ENCODE data around the gene TIE1. TPM values are rescaled to one million over a fixed set of nuclear protein-coding genes. Genes with fewer than 3 reads are reported as not detected.

TIE1 gene
- total RNA-seq, 3 donors from 2014 or later (not counting 1 experiment from before 2014, with no cell fraction given): 4.5 to 10.7 (median 6.7) TPM

DNA sequence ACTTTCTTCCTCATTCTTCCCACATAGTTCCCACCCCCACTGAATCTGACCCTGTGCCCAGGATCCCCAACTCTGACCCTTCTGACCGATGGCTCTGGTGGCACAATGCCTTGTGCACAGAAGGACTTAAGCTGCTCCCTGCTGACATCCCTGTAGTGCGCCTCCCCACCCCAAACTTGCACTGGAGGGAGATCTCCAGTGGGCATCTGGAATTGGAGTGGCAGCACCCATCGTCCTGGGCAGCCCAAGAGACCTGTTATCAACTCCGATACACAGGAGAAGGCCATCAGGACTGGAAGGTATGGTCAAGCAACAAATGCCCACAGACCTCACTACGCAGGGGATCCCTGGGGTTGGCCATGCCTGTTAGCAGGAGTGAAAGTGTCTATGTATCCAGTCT is 45.9 kb downstream of the TIE1 start:
- peaks cover 7 to 8% of the 10 kb centered on the region in 2 donors for H3K4me1 Mint-ChIP-seq
- no peaks in the 10 kb centered on the region for H3K27me3 Mint-ChIP-seq (ENCODE audit: low read depth in 2 of 2)
- ATAC-seq (no peak), DNase-seq (no peak)
- Histone ChIP-seq H3K4me1 (ENCODE audit: control insufficient read depth, insufficient read depth, low read length) (peaks cover 4% of the 10 kb centered on the region), H3K27ac (ENCODE audit: low read length) (no peak overlapping the region), H3K4me3 (ENCODE audit: low read length) (no peak overlapping the region), H3K27me3 (ENCODE audit: control insufficient read depth, insufficient read depth, low read length) (no peaks in the 10 kb centered on the region), H3K36me3 (ENCODE audit: control insufficient read depth, insufficient read depth, low read length) (no peaks in the 10 kb centered on the region), H3K9me3 (ENCODE audit: control insufficient read depth, insufficient read depth, low read length) (no peaks in the 10 kb centered on the region)
- TF ChIP-seq, protein P1, sequence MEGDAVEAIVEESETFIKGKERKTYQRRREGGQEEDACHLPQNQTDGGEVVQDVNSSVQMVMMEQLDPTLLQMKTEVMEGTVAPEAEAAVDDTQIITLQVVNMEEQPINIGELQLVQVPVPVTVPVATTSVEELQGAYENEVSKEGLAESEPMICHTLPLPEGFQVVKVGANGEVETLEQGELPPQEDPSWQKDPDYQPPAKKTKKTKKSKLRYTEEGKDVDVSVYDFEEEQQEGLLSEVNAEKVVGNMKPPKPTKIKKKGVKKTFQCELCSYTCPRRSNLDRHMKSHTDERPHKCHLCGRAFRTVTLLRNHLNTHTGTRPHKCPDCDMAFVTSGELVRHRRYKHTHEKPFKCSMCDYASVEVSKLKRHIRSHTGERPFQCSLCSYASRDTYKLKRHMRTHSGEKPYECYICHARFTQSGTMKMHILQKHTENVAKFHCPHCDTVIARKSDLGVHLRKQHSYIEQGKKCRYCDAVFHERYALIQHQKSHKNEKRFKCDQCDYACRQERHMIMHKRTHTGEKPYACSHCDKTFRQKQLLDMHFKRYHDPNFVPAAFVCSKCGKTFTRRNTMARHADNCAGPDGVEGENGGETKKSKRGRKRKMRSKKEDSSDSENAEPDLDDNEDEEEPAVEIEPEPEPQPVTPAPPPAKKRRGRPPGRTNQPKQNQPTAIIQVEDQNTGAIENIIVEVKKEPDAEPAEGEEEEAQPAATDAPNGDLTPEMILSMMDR (IDR thresholded peaks at IDR 0.05): no peak
- H3K9me3 Mint-ChIP-seq: no peaks in the 10 kb centered on the region
- H3K4me3 Mint-ChIP-seq: no peak overlapping the region
- intact Hi-C loops (cut with micrococcal nuclease): no loop called here
- H3K27ac Mint-ChIP-seq: no peak overlapping the region
- no peaks in the 10 kb centered on the region for H3K36me3 Mint-ChIP-seq
- WGBS (ENCODE audit: insufficient coverage): 96% methylated on average over 5 of the region's 5 CpGs

DNA sequence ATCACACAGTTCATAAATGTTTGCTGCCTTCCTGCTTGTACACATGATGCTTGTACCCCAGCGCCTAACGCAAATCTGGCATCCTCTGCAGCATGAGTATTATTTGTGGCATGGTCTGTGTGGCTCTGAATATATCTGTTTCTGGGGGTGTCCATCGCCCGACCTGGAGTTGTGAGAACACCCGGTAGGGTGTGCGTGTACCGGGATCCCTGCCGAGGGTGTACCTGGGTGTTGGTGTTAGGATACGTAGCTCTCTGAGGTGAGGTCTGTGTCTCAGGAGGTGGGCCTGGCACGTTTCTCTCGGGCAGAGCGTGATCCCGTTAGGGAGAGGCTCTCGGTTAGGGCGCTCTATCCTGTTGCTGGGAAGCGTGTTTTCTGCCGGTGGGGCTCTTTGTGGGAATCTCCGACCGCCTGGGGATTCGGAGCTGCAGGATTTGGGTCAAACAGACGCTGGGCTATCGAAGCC is 47.6 kb downstream of the TIE1 start:
- peaks cover 4% of the 10 kb centered on the region for H3K4me1 ChIP-seq (ENCODE audit: control insufficient read depth, insufficient read depth, low read length)
- no peaks in the 10 kb centered on the region for H3K27me3 ChIP-seq (ENCODE audit: control insufficient read depth, insufficient read depth, low read length)
- Mint-ChIP-seq H3K9me3 (no peaks in the 10 kb centered on the region), H3K27me3 (ENCODE audit: low read depth in 2 of 2) (no peaks in the 10 kb centered on the region), H3K36me3 (no peaks in the 10 kb centered on the region), H3K27ac (peak overlapping the region in 1 of 2 donors; percentile 33), H3K4me3 (peak overlapping the region; percentile 35), H3K4me1 (peaks cover 8 to 12% of the 10 kb centered on the region in 2 donors)
- ATAC-seq: no peak
- H3K27ac ChIP-seq (ENCODE audit: low read length): peak overlapping the region; percentile 41
- intact Hi-C loops (cut with micrococcal nuclease): no loop called here
- H3K36me3 ChIP-seq (ENCODE audit: control insufficient read depth, insufficient read depth, low read length): no peaks in the 10 kb centered on the region
- no peaks in the 10 kb centered on the region for H3K9me3 ChIP-seq (ENCODE audit: control insufficient read depth, insufficient read depth, low read length)
- peak overlapping the region; percentile 26 for H3K4me3 ChIP-seq (ENCODE audit: low read length)
- TF ChIP-seq, protein P1 (IDR thresholded peaks at IDR 0.05): no peak
- DNase-seq: no peak
- 89% methylated on average over 22 of the region's 22 CpGs for WGBS (ENCODE audit: insufficient coverage)

DNA sequence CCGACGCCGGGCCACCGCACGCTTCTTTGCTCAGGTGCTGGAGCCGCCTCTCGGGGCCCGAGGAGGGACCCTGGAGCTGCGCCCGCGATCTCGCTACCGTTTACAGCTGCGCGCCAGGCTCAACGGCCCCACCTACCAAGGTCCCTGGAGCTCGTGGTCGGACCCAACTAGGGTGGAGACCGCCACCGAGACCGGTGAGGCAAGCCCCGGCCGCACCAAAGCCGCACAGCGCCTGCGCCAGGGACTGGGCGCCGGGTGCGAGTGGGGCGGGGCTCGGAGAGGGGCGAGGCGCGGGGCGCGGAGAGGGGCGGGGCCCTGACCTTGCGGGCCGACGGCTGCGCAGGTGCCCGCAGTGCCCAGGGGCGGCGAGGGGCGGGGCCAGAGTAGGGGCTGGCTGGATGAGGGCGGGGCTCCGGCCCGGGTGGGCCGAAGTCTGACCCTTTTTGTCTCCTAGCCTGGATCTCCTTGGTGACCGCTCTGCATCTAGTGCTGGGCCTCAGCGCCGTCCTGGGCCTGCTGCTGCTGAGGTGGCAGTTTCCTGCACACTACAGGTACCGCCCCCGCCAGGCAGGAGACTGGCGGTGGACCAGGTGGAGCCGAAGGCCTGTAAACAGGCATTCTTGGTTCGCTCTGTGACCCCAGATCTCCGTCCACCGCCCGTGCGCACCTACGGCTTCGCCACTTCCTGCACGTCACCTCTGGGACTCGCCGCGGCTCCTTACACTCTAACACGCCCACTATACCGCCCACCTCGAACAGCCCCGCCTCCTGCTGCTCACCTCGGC is 48.2 kb downstream of the TIE1 start:
- H3K4me3 ChIP-seq (ENCODE audit: low read length): peak overlapping the region; percentile 26

More for the DNA sequence above, 48.2 kb downstream of the TIE1 start:
- H3K4me3 Mint-ChIP-seq: peak overlapping the region; percentile 71
- peak overlapping the region; percentile 51 to 88 for H3K27ac Mint-ChIP-seq
- Histone ChIP-seq H3K27ac (ENCODE audit: low read length) (peak overlapping the region; percentile 67), H3K27me3 (ENCODE audit: control insufficient read depth, insufficient read depth, low read length) (no peaks in the 10 kb centered on the region), H3K36me3 (ENCODE audit: control insufficient read depth, insufficient read depth, low read length) (no peaks in the 10 kb centered on the region), H3K4me1 (ENCODE audit: control insufficient read depth, insufficient read depth, low read length) (peaks cover 4% of the 10 kb centered on the region), H3K9me3 (ENCODE audit: control insufficient read depth, insufficient read depth, low read length) (no peaks in the 10 kb centered on the region)
- H3K27me3 Mint-ChIP-seq (ENCODE audit: low read depth in 2 of 2): no peaks in the 10 kb centered on the region
- H3K9me3 Mint-ChIP-seq: no peaks in the 10 kb centered on the region
- ATAC-seq: peak; percentile 90 to 92 (median 92)
- no peaks in the 10 kb centered on the region for H3K36me3 Mint-ChIP-seq
- 67% methylated on average over 72 of the region's 72 CpGs for WGBS (ENCODE audit: insufficient coverage)
- intact Hi-C loops (cut with micrococcal nuclease): no loop called here
- TF ChIP-seq, protein P1 (IDR thresholded peaks at IDR 0.05): no peak
- H3K4me1 Mint-ChIP-seq: peaks cover 8 to 12% of the 10 kb centered on the region in 2 donors
- DNase-seq: peak; percentile 45 to 79

All from natural killer cell (primary cell).